ENCODE measurements around the gene NR5A1.

The NR5A1 gene

GRCh38 chr9:124477211-124477647 is 30.0 kb downstream of the NR5A1 start:
- Mint-ChIP-seq H3K9me3 (no peaks in the 10 kb centered on the region), H3K36me3 (ENCODE audit: low read depth) (no peaks in the 10 kb centered on the region), H3K27ac (no peak overlapping the region), H3K4me1 (ENCODE audit: low read depth) (no peaks in the 10 kb centered on the region), H3K4me3 (no peak overlapping the region), H3K27me3 (ENCODE audit: low read depth) (peaks cover 12% of the 10 kb centered on the region)
- DNase-seq (ENCODE audit: low spot score): no peak

- no peaks in the 10 kb centered on the region for H3K9me3 Mint-ChIP-seq
- no peaks in the 10 kb centered on the region for H3K36me3 Mint-ChIP-seq (ENCODE audit: low read depth)
- H3K27ac Mint-ChIP-seq: no peak overlapping the region
- H3K27me3 Mint-ChIP-seq (ENCODE audit: low read depth): peaks cover 12% of the 10 kb centered on the region
- no peaks in the 10 kb centered on the region for H3K4me1 Mint-ChIP-seq (ENCODE audit: low read depth)
- DNase-seq (ENCODE audit: low spot score): no peak
- no peak overlapping the region for H3K4me3 Mint-ChIP-seq
These were observed 31.1 kb downstream of the NR5A1 start for GRCh38 chr9:124475868-124476690.

- Mint-ChIP-seq H3K9me3 (no peaks in the 10 kb centered on the region), H3K27me3 (ENCODE audit: low read depth) (peaks cover 12% of the 10 kb centered on the region), H3K36me3 (ENCODE audit: low read depth) (no peaks in the 10 kb centered on the region), H3K4me1 (ENCODE audit: low read depth) (no peaks in the 10 kb centered on the region), H3K4me3 (no peak overlapping the region), H3K27ac (no peak overlapping the region)
- DNase-seq (ENCODE audit: low spot score): no peak
These were observed 31.9 kb downstream of the NR5A1 start for GRCh38 chr9:124475158-124475867.

- H3K4me3 Mint-ChIP-seq: no peak overlapping the region
- no peaks in the 10 kb centered on the region for H3K36me3 Mint-ChIP-seq (ENCODE audit: low read depth)
- DNase-seq (ENCODE audit: low spot score): no peak
- H3K9me3 Mint-ChIP-seq: no peaks in the 10 kb centered on the region
- no peaks in the 10 kb centered on the region for H3K4me1 Mint-ChIP-seq (ENCODE audit: low read depth)
- no peak overlapping the region for H3K27ac Mint-ChIP-seq
- H3K27me3 Mint-ChIP-seq (ENCODE audit: low read depth): peaks cover 8% of the 10 kb centered on the region
These were observed 33.0 kb downstream of the NR5A1 start for GRCh38 chr9:124474151-124474550.

GRCh38 chr9:124473310-124473709 is 33.9 kb downstream of the NR5A1 start:
- no peaks in the 10 kb centered on the region for H3K4me1 Mint-ChIP-seq (ENCODE audit: low read depth)
- no peak overlapping the region for H3K4me3 Mint-ChIP-seq
- DNase-seq (ENCODE audit: low spot score): no peak
- H3K36me3 Mint-ChIP-seq (ENCODE audit: low read depth): no peaks in the 10 kb centered on the region
- H3K27me3 Mint-ChIP-seq (ENCODE audit: low read depth): peaks cover 4% of the 10 kb centered on the region
- no peak overlapping the region for H3K27ac Mint-ChIP-seq
- no peaks in the 10 kb centered on the region for H3K9me3 Mint-ChIP-seq

DNA sequence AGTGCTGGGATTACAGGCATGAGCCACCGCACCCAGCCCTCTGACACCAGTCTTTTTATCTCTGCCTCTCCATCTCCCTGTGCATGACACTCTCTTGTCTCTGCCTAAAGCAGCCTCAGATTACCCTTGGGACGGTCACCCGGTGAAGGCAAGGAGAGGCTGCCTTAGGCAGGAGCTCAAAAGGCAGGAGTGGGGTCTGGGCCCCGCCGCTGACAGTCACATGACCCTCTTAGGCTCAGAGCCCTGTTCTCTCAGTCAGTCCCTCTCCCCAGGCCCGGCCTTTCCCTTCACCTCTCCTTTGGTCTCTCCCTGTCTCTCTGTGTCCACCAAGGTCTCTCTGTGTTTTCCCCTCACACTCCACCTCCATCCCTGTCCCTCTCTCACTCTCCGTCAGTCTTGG is 34.4 kb downstream of the NR5A1 start:
- no peak overlapping the region for H3K4me3 Mint-ChIP-seq
- no peak overlapping the region for H3K27ac Mint-ChIP-seq
- DNase-seq (ENCODE audit: low spot score): no peak
- H3K27me3 Mint-ChIP-seq (ENCODE audit: low read depth): no peaks in the 10 kb centered on the region
- H3K36me3 Mint-ChIP-seq (ENCODE audit: low read depth): no peaks in the 10 kb centered on the region
- H3K9me3 Mint-ChIP-seq: no peaks in the 10 kb centered on the region
- H3K4me1 Mint-ChIP-seq (ENCODE audit: low read depth): no peaks in the 10 kb centered on the region

DNA sequence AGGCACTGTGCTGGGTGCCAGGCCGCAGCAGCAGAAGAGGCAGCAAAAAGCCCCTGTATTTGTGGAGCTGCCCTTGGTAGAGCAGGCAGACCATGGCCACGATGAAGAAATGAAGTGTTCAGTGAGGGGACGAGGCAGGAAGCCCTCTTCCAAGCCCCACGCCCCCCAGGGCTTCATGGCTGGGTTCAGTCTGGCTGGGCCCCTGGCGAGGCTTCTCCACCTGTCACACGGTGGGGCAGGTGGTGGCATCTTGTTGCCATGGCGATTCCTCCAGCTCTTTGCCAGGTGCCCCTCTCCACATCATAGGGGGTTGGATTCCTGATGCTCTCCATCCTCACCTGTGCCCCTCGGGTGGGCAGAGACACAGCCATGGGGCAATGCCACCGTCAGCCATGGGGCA is 35.4 kb downstream of the NR5A1 start:
- no peak for DNase-seq (ENCODE audit: low spot score)
- no peak overlapping the region for H3K4me3 Mint-ChIP-seq
- no peaks in the 10 kb centered on the region for H3K27me3 Mint-ChIP-seq (ENCODE audit: low read depth)
- H3K9me3 Mint-ChIP-seq: no peaks in the 10 kb centered on the region
- no peaks in the 10 kb centered on the region for H3K4me1 Mint-ChIP-seq (ENCODE audit: low read depth)
- no peaks in the 10 kb centered on the region for H3K36me3 Mint-ChIP-seq (ENCODE audit: low read depth)
- no peak overlapping the region for H3K27ac Mint-ChIP-seq

DNA sequence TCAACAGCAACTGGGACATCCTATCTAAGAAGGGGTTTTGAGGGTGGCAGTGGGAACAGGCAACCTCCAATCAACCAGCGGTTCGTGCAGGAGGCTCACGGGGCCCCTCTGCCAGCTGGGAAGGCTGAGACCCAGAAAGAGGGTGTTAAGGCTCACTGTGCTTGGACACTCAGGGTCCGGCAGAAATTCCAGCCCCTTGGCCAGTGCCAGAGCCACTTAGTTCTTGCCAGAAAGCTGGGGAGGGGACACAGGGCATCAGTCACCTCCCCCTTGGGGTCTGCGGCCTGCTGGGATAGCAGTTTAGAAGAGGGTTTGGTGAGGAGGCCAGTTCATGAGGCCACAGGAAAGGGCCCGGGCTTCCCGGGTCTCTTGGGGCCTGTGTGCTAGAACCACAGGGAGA is 36.5 kb downstream of the NR5A1 start:
- Mint-ChIP-seq H3K27me3 (ENCODE audit: low read depth) (no peaks in the 10 kb centered on the region), H3K27ac (no peak overlapping the region), H3K9me3 (no peaks in the 10 kb centered on the region), H3K4me3 (no peak overlapping the region), H3K4me1 (ENCODE audit: low read depth) (no peaks in the 10 kb centered on the region), H3K36me3 (ENCODE audit: low read depth) (no peaks in the 10 kb centered on the region)
- no peak for DNase-seq (ENCODE audit: low spot score)

GRCh38 chr9:124470306-124470705 is 36.9 kb downstream of the NR5A1 start:
- Mint-ChIP-seq H3K4me1 (ENCODE audit: low read depth) (no peaks in the 10 kb centered on the region), H3K4me3 (no peak overlapping the region), H3K27me3 (ENCODE audit: low read depth) (no peaks in the 10 kb centered on the region), H3K9me3 (no peaks in the 10 kb centered on the region), H3K27ac (no peak overlapping the region), H3K36me3 (ENCODE audit: low read depth) (no peaks in the 10 kb centered on the region)
- no peak for DNase-seq (ENCODE audit: low spot score)

DNA sequence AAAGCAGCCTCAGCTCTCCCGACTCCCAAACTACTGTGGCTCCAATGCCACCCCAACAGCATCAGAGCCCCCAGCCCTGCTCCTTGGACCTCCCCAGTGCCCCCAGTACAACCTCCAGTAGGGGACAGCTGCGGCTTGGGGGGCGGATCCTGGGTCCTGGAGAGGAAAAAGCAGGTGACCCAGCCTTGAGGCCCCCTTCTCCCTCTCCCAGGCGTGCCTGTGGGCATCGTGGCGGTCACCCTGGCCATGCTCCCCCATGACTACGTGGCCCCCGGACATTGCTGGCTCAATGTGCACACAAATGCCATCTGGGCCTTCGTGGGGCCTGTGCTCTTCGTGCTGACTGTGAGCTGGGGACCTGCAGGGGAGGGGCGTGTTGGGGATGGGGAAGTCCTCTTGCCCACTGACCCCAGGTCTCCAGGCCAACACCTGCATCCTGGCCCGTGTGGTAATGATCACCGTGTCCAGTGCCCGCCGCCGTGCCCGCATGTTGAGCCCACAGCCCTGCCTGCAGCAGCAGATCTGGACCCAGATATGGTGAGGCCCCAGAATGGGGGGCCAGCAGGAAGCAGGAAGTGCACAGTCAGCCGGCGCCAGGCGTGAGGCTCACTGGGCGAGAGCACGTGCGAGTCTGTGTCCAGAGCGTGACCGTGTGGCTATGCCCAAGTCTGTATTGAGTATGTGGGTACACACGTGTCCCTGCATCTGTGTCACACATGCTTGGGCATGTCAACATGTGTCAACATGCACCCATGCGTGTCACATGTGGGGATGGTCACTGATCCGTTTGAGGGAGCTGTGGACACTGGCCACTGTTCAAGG is 38.0 kb downstream of the NR5A1 start:
- H3K4me1 Mint-ChIP-seq (ENCODE audit: low read depth): no peaks in the 10 kb centered on the region

GRCh38 chr9:124468061-124468740 is 39.0 kb downstream of the NR5A1 start:
- Mint-ChIP-seq H3K27me3 (ENCODE audit: low read depth) (peaks cover 9% of the 10 kb centered on the region), H3K27ac (no peak overlapping the region), H3K4me1 (ENCODE audit: low read depth) (no peaks in the 10 kb centered on the region), H3K36me3 (ENCODE audit: low read depth) (no peaks in the 10 kb centered on the region), H3K4me3 (no peak overlapping the region), H3K9me3 (no peaks in the 10 kb centered on the region)
- no peak for DNase-seq (ENCODE audit: low spot score)

More for the DNA sequence above, 38.0 kb downstream of the NR5A1 start:
- Mint-ChIP-seq H3K9me3 (no peaks in the 10 kb centered on the region), H3K4me3 (no peak overlapping the region), H3K36me3 (ENCODE audit: low read depth) (no peaks in the 10 kb centered on the region), H3K27me3 (ENCODE audit: low read depth) (peaks cover 6% of the 10 kb centered on the region), H3K27ac (no peak overlapping the region)
- DNase-seq (ENCODE audit: low spot score): no peak

DNA sequence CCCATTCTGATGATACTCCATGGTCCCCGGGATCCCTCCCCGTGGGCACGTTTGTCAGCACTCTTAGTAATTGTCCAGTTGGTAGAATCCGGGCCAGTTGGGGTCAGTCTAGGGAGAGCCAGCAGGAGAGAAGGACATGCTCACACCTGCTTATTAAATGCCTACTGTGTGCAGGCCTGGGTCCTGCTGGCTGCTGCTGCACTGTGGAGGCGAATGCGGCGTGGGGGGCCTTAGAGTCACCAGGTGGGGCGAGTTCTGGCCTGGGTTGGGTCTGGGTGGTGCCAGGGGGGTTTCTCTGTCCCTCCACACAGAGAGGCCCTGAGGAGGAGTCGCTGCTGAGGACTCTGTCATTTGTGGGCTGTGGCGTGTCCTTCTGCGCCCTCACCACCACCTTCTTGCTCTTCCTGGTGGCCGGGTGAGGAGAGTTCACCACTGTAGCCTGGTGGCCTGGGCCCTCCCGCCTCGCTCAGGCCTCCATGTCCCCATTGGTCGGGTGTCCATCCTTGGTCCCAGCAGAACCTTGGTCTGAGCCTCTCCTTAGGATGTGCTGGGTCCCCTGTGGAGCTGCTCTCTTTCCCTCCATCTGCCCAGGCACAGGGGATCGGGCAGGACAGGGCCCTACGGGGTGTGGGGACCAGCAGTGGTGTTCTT is 39.7 kb downstream of the NR5A1 start:
- Mint-ChIP-seq H3K4me3 (no peak overlapping the region), H3K27ac (no peak overlapping the region), H3K36me3 (ENCODE audit: low read depth) (no peaks in the 10 kb centered on the region), H3K27me3 (ENCODE audit: low read depth) (peaks cover 12% of the 10 kb centered on the region), H3K9me3 (no peaks in the 10 kb centered on the region), H3K4me1 (ENCODE audit: low read depth) (no peaks in the 10 kb centered on the region)
- DNase-seq (ENCODE audit: low spot score): no peak

- Mint-ChIP-seq H3K9me3 (no peaks in the 10 kb centered on the region), H3K4me3 (no peak overlapping the region), H3K36me3 (ENCODE audit: low read depth) (no peaks in the 10 kb centered on the region), H3K4me1 (ENCODE audit: low read depth) (no peaks in the 10 kb centered on the region), H3K27me3 (ENCODE audit: low read depth) (peaks cover 12% of the 10 kb centered on the region), H3K27ac (no peak overlapping the region)
- no peak for DNase-seq (ENCODE audit: low spot score)
These were observed 41.5 kb downstream of the NR5A1 start for GRCh38 chr9:124465736-124466135.

All from T-helper 2 cell treated with Interferon-gamma antibody and Interleukin-4, amounts not matched to agents 5 μg/mL and 100 μg/mL, for 36 hours (primary cell).